ENCODE data around the gene ZNF782. TPM values are rescaled to one million over a fixed set of nuclear protein-coding genes. Genes with fewer than 3 reads are reported as not detected.

ZNF782 gene
- total and polyA plus RNA-seq, 2 experiments from 2014 or later = 0.85 to 2.9 TPM

GRCh38 chr9:96875461-96876142, 21.3 kb upstream of the ZNF782 start:
- H2AFZ ChIP-seq = peak overlapping the region; percentile 71
- no peak overlapping the region; the same call in 1 of the 2 replicates for H3K9ac ChIP-seq
- no peaks in the 10 kb centered on the region for H3K9me3 ChIP-seq (ENCODE audit: low read depth)
- no peaks in the 10 kb centered on the region for H3K79me2 ChIP-seq (ENCODE audit: insufficient read depth)
- peak overlapping the region; percentile 68 for H3K4me3 ChIP-seq
- in situ Hi-C loops (cut with MboI) = loop anchor here (10.0 kb wide), 1 partner anchor 519 kb away; no protein-coding TSS in a partner anchor
- no peaks in the 10 kb centered on the region for H4K20me1 ChIP-seq (ENCODE audit: insufficient read depth)
- H3K27me3 ChIP-seq (replicated peaks; ENCODE audit: insufficient read depth) = peaks cover 26% of the 10 kb centered on the region
- no peaks in the 10 kb centered on the region for H3K9me2 ChIP-seq (ENCODE audit: insufficient read depth)
- no peaks in the 10 kb centered on the region for H3K36me3 ChIP-seq (ENCODE audit: low read depth)
- peaks cover 6% of the 10 kb centered on the region; the same call in 1 of the 2 replicates for H3K4me1 ChIP-seq (ENCODE audit: insufficient read depth)
- TF ChIP-seq EZH2 (IDR thresholded peaks at IDR 0.05; ENCODE audit: insufficient read depth, poor library complexity, severe bottlenecking) (no peak), EZH2phosphoT487 (IDR thresholded peaks at IDR 0.05; ENCODE audit: insufficient read depth, low read depth) (no peak)
- peak overlapping the region; percentile 81 for H3K4me2 ChIP-seq (ENCODE audit: unreplicated experiment)
- 2 to 3% methylated on average over 43 of the region's 43 CpGs for WGBS, 2 experiments (ENCODE audit: low coverage in 1 of 2, low lambda C conversion rate in 2 of 2, missing lambda C conversion rate in 2 of 2)
- H3K27ac ChIP-seq = no peak overlapping the region
- peak; percentile 50 for DNase-seq
- H3F3A ChIP-seq (ENCODE audit: insufficient read depth) = no peaks in the 10 kb centered on the region

GRCh38 chr9:96874947-96875460, 20.7 kb upstream of the ZNF782 start:
- H3K4me2 ChIP-seq (ENCODE audit: unreplicated experiment) = peak overlapping the region; percentile 81
- H2AFZ ChIP-seq = peak overlapping the region; percentile 71; the same call in 1 of the 2 replicates
- H3K27ac ChIP-seq = no peak overlapping the region
- H3K9ac ChIP-seq = no peak overlapping the region
- peaks cover 26% of the 10 kb centered on the region for H3K27me3 ChIP-seq (replicated peaks; ENCODE audit: insufficient read depth)
- TF ChIP-seq EZH2phosphoT487 (IDR thresholded peaks at IDR 0.05; ENCODE audit: insufficient read depth, low read depth) = no peak
- peaks cover 6% of the 10 kb centered on the region; the same call in 1 of the 2 replicates for H3K4me1 ChIP-seq (ENCODE audit: insufficient read depth)
- H3K9me2 ChIP-seq (ENCODE audit: insufficient read depth) = no peaks in the 10 kb centered on the region
- in situ Hi-C loops (cut with MboI) = loop anchor here (10.0 to 25.0 kb wide), 3 partner anchors 237 to 737 kb away; no protein-coding TSS in a partner anchor
- H3K36me3 ChIP-seq (ENCODE audit: low read depth) = no peaks in the 10 kb centered on the region
- peak overlapping the region; percentile 68 for H3K4me3 ChIP-seq
- no peaks in the 10 kb centered on the region for H3K9me3 ChIP-seq (ENCODE audit: low read depth)
- H4K20me1 ChIP-seq (ENCODE audit: insufficient read depth) = no peaks in the 10 kb centered on the region
- no peaks in the 10 kb centered on the region for H3K79me2 ChIP-seq (ENCODE audit: insufficient read depth)
- 36 to 40% methylated on average over 13 of the region's 13 CpGs for WGBS, 2 experiments (ENCODE audit: low coverage in 1 of 2, low lambda C conversion rate in 2 of 2, missing lambda C conversion rate in 2 of 2)
- DNase-seq = peak; percentile 30
- H3F3A ChIP-seq (ENCODE audit: insufficient read depth) = no peaks in the 10 kb centered on the region

DNA sequence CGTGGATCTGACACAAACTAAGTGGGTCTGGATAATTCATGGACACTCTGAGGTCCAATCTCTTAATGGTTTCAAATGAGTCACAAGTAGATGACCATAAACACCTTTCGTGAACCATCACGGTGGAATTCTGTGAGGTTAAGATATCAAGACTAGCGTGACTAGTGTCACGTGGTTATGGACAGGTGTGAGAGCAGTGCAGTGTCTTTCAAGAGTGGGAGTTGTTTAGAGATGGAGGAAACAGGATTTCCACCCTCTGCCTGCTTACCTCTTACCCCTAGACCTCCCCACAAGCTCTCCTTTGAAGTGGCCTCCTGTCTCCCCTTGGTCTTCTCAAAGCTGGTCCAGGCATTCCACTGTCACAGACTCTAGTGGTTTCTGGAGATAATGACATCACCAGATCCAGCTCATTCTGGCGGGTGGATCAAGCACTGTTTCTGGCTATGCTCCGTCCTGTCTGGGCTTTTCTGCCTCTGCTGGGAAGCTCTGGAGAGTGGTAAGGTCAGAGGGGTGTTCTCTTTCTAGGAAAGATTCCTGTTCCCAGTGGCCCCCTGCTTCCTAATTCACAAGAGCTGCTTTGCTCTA, 20.0 kb upstream of the ZNF782 start:
- WGBS, 2 experiments (ENCODE audit: low coverage in 1 of 2, low lambda C conversion rate in 2 of 2, missing lambda C conversion rate in 2 of 2) = 76 to 80% methylated on average over 7 of the region's 7 CpGs
- no peak for DNase-seq
- no peaks in the 10 kb centered on the region for H3K9me3 ChIP-seq (ENCODE audit: low read depth)
- no peaks in the 10 kb centered on the region for H3K79me2 ChIP-seq (ENCODE audit: insufficient read depth)
- no peak for TF ChIP-seq EZH2phosphoT487 (IDR thresholded peaks at IDR 0.05; ENCODE audit: insufficient read depth, low read depth)
- TF ChIP-seq EZH2 (IDR thresholded peaks at IDR 0.05; ENCODE audit: insufficient read depth, poor library complexity, severe bottlenecking) = no peak
- H3K9me2 ChIP-seq (ENCODE audit: insufficient read depth) = no peaks in the 10 kb centered on the region
- in situ Hi-C loops (cut with MboI) = loop anchor here (10.0 to 25.0 kb wide), 3 partner anchors 238 to 738 kb away; no protein-coding TSS in a partner anchor
- H3K36me3 ChIP-seq (ENCODE audit: low read depth) = no peaks in the 10 kb centered on the region
- H3K27me3 ChIP-seq (replicated peaks; ENCODE audit: insufficient read depth) = peaks cover 27% of the 10 kb centered on the region
- no peak overlapping the region for H3K9ac ChIP-seq
- no peak overlapping the region for H2AFZ ChIP-seq
- H3K4me2 ChIP-seq (ENCODE audit: unreplicated experiment) = no peak overlapping the region
- H3F3A ChIP-seq (ENCODE audit: insufficient read depth) = no peaks in the 10 kb centered on the region
- H3K27ac ChIP-seq = no peak overlapping the region
- no peak overlapping the region for H3K4me3 ChIP-seq
- H3K4me1 ChIP-seq (ENCODE audit: insufficient read depth) = peaks cover 6% of the 10 kb centered on the region; the same call in 1 of the 2 replicates
- no peaks in the 10 kb centered on the region for H4K20me1 ChIP-seq (ENCODE audit: insufficient read depth)

DNA sequence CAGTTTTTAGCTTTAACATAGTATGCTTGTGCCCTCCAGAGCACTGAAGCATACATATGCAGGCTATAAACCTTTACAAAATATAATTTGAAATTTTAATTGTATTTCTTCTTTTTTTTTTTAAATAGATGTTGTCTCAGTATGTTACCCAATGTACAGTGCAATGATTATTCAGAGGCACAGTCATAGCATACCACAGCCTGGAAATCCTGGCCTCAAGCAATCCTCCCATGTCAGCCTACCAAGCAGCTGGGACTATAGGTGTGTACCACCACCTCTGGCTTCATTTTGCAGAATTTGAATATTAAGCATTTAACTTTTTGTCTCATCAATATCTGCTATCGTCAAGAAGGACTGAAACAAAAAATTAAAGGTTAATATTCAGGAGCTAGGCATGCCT, 16.9 kb upstream of the ZNF782 start:
- Histone ChIP-seq H3K36me3 (ENCODE audit: low read depth) (no peaks in the 10 kb centered on the region), H3K9me2 (ENCODE audit: insufficient read depth) (no peaks in the 10 kb centered on the region), H3K9me3 (ENCODE audit: low read depth) (no peaks in the 10 kb centered on the region), H3F3A (ENCODE audit: insufficient read depth) (no peaks in the 10 kb centered on the region), H3K79me2 (ENCODE audit: insufficient read depth) (no peaks in the 10 kb centered on the region), H3K27me3 (replicated peaks; ENCODE audit: insufficient read depth) (peaks cover 11% of the 10 kb centered on the region), H3K27ac (no peak overlapping the region), H3K4me2 (ENCODE audit: unreplicated experiment) (no peak overlapping the region), H2AFZ (no peak overlapping the region), H3K4me1 (ENCODE audit: insufficient read depth) (peaks cover 4% of the 10 kb centered on the region; the same call in 1 of the 2 replicates), H4K20me1 (ENCODE audit: insufficient read depth) (no peaks in the 10 kb centered on the region), H3K4me3 (no peak overlapping the region), H3K9ac (no peak overlapping the region)
- in situ Hi-C loops (cut with MboI) = loop anchor here (10.0 to 25.0 kb wide), 3 partner anchors 241 to 741 kb away; no protein-coding TSS in a partner anchor
- TF ChIP-seq EZH2 (IDR thresholded peaks at IDR 0.05; ENCODE audit: insufficient read depth, poor library complexity, severe bottlenecking) = no peak
- no peak for TF ChIP-seq EZH2phosphoT487 (IDR thresholded peaks at IDR 0.05; ENCODE audit: insufficient read depth, low read depth)
- peak; percentile 43 for DNase-seq
- WGBS, 2 experiments (ENCODE audit: low coverage in 1 of 2, low lambda C conversion rate in 2 of 2, missing lambda C conversion rate in 2 of 2) = 34 to 36% methylated on average over 1 of the region's 1 CpG
